Neuronal stem cell (in vitro differentiated cells): ENCODE data around the gene ADCY1.

ENCODE experiments used
- DNase-seq: peaks from one replicate; pipeline ENCODE4 v3.0.0-alpha.2; 2013; ENCODE audit warnings: low spot score
- H2AFZ ChIP-seq: one replicate; pipeline ENCODE4 v1.6.1; 2013; ENCODE audit warnings: mild to moderate bottlenecking, low read length, inconsistent platforms
- H2AK5ac ChIP-seq: 2 replicates; pipeline ENCODE4 v1.6.1; 2013; ENCODE audit warnings: low read depth, mild to moderate bottlenecking, inconsistent platforms, low read length, moderate library complexity, mixed read lengths
- H2BK120ac ChIP-seq: 2 replicates; pipeline ENCODE4 v1.6.1; 2013; ENCODE audit warnings: low read depth, mild to moderate bottlenecking, inconsistent platforms, low read length, moderate library complexity, mixed read lengths
- H2BK12ac ChIP-seq: one replicate; pipeline ENCODE4 v1.6.1; 2013; ENCODE audit warnings: low read length, inconsistent platforms
- H2BK15ac ChIP-seq: 2 replicates; pipeline ENCODE4 v1.6.1; 2013; ENCODE audit warnings: mild to moderate bottlenecking, low read length, inconsistent platforms, mixed read lengths
- H2BK5ac ChIP-seq: one replicate; pipeline ENCODE4 v1.6.1; 2013; ENCODE audit warnings: inconsistent platforms, mild to moderate bottlenecking, low read length, moderate library complexity
- H3K14ac ChIP-seq: one replicate; pipeline ENCODE4 v1.6.1; 2013; ENCODE audit warnings: low read length, inconsistent platforms
- H3K18ac ChIP-seq: 2 replicates; pipeline ENCODE4 v1.6.1; 2013; ENCODE audit warnings: low read length, inconsistent platforms
- H3K23ac ChIP-seq: 2 replicates; pipeline ENCODE4 v1.6.1; 2013; ENCODE audit warnings: low read depth, mild to moderate bottlenecking, mixed read lengths, low read length, inconsistent platforms; ENCODE audit not compliant: poor library complexity
- H3K27ac ChIP-seq: replicated peaks from 3 replicates; pipeline ENCODE4 v1.5.1; 2013; ENCODE audit warnings: low read length, inconsistent platforms
- H3K27me3 ChIP-seq, 3 experiments: 2 replicates each; pipeline ENCODE4 v1.6.1; 2013; ENCODE audit warnings: low read length in 3 of 3, mild to moderate bottlenecking in 2 of 3, inconsistent platforms in 1 of 3, low read depth in 1 of 3, mixed read lengths in 1 of 3, moderate library complexity in 1 of 3; ENCODE audit not compliant: control insufficient read depth in 3 of 3, insufficient read depth in 3 of 3
- H3K36me3 ChIP-seq, 2 donors: replicated peaks in 1 of 2; 2 replicates each; pipeline ENCODE4 v1.6.1; 2013; ENCODE audit warnings: low read length in 2 of 2; ENCODE audit not compliant: control insufficient read depth in 2 of 2, insufficient read depth in 2 of 2
- H3K4ac ChIP-seq: 2 replicates; pipeline ENCODE4 v1.6.1; 2013; ENCODE audit warnings: inconsistent platforms, mild to moderate bottlenecking, low read length, moderate library complexity
- H3K4me1 ChIP-seq, 2 donors: 1 replicate in 1 of 2; 2 replicates in 1 of 2; pipeline ENCODE4 v1.6.1; 2013; ENCODE audit warnings: low read length in 2 of 2, low read depth in 1 of 2; ENCODE audit not compliant: control insufficient read depth in 2 of 2, insufficient read depth in 1 of 2
- H3K4me2 ChIP-seq: one replicate; pipeline ENCODE4 v1.6.1; 2013; ENCODE audit warnings: mild to moderate bottlenecking, low read length, inconsistent platforms; ENCODE audit not compliant: insufficient read depth, poor library complexity, severe bottlenecking
- H3K4me3 ChIP-seq, 2 donors: 2 replicates each; pipeline ENCODE4 v1.5.1; 2013; ENCODE audit warnings: low read length in 2 of 2, mild to moderate bottlenecking in 2 of 2, inconsistent platforms in 1 of 2, moderate library complexity in 1 of 2
- H3K79me1 ChIP-seq: one replicate; pipeline ENCODE4 v1.6.1; 2013; ENCODE audit warnings: low read depth, mild to moderate bottlenecking, inconsistent platforms, low read length, moderate library complexity
- H3K9ac ChIP-seq: one replicate; pipeline ENCODE4 v1.6.1; 2013; ENCODE audit warnings: mild to moderate bottlenecking, low read depth, low read length, inconsistent platforms; ENCODE audit not compliant: poor library complexity
- H3K9me3 ChIP-seq, 2 donors: replicated peaks in 1 of 2; 2 replicates each; pipeline versions ENCODE3 to v1.6.1; 2013; ENCODE audit warnings: low read length in 2 of 2, mild to moderate bottlenecking in 2 of 2, inconsistent platforms in 1 of 2, low read depth in 1 of 2, mixed read lengths in 1 of 2, moderate library complexity in 1 of 2; ENCODE audit not compliant: control insufficient read depth in 2 of 2, insufficient read depth in 1 of 2
- H4K8ac ChIP-seq: one replicate; pipeline ENCODE4 v1.6.1; 2013; ENCODE audit warnings: low read depth, mild to moderate bottlenecking, inconsistent platforms, low read length, moderate library complexity
- H4K91ac ChIP-seq: one replicate; pipeline ENCODE4 v1.6.1; 2013; ENCODE audit warnings: low read length, low read depth, mild to moderate bottlenecking, inconsistent platforms; ENCODE audit not compliant: poor library complexity
- WGBS, 2 donors: extraction: QIAGEN DNeasy Blood & Tissue Kit; methylation state at CpG; one replicate each; pipeline ENCODE4 v1.1.7; 2013; ENCODE audit warnings: missing lambda C conversion rate in 2 of 2, mixed read lengths in 1 of 2; ENCODE audit not compliant: insufficient read length in 2 of 2, insufficient replicate concordance in 1 of 2; ENCODE audit errors: extremely low coverage in 2 of 2; 5-methylcytosine and 5-hydroxymethylcytosine counted together

ADCY1 gene

DNA sequence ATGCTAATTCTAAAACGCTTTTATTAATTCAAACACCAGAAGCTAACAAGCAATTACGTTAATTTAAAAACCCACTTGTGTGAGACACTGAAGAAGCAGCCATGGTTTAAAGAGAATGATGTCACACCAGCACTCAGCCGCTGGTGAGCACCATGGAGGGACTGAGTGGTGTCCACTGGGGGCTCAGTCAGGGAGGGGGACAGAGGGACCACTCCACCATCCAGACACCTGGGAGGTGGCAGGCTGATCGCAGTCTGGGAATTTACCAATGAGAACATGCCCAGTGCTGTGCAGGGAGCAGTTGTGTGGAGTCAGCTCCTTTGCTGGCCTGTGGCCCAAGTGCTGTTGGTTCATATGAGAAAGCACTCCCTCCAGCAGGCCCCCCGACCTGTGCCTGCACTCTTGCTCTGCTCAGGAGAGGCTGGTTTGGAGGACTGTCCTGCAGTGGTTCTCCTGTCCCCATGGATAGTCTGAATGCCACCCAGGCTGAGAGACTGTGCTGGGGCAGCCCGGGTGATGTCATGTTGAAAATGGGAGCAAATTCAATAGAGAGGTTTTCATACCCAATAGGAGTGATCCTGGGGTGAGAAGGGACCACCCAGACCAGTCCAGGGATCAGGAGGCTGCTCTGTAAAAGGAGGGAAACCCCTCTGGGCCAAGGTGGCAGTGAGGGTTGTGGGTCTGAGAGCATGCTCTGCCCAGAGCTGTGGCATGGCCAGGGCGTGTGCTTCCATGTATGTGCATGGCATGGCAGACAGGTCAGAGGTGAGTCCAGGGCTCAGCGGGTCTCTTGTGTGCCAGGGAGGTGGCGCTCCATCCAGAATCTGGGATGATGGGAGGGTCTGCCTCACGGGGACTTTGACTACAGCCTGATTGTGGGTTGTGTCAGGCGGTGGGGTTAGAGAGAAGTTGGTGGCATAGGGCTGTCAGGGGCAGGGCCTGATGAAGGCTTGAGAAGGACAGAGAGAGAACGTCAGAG, 12.7 kb downstream of the ADCY1 start:
- Histone ChIP-seq H3K27me3 (no peaks in the 10 kb centered on the region), H2AK5ac (no peak overlapping the region), H3K4ac (no peak overlapping the region), H4K91ac (no peak overlapping the region), H3K79me1 (no peaks in the 10 kb centered on the region), H3K18ac (no peak overlapping the region), H3K9me3 (no peaks in the 10 kb centered on the region), H3K9ac (no peak overlapping the region), H2AFZ (no peak overlapping the region), H3K23ac (no peak overlapping the region), H2BK120ac (no peak overlapping the region), H2BK5ac (no peak overlapping the region), H3K27ac (no peak overlapping the region), H3K4me1 (peaks cover 0 to 13% of the 10 kb centered on the region in 2 donors), H2BK15ac (no peak overlapping the region), H3K14ac (no peak overlapping the region), H2BK12ac (peak overlapping the region; percentile 68), H3K36me3 (no peaks in the 10 kb centered on the region), H4K8ac (no peak overlapping the region), H3K4me2 (no peak overlapping the region), H3K4me3 (no peak overlapping the region)
- no CpG with 5 or more reads among the region's 12 CpGs for WGBS, 2 donors
- DNase-seq: no peak

GRCh38 chr7:45588466-45588865, 14.3 kb downstream of the ADCY1 start:
- Histone ChIP-seq H3K4ac (no peak overlapping the region), H3K27me3 (no peaks in the 10 kb centered on the region), H3K9ac (no peak overlapping the region), H3K79me1 (peaks cover 3% of the 10 kb centered on the region), H2BK120ac (no peak overlapping the region), H3K23ac (no peak overlapping the region), H3K14ac (peak overlapping the region; percentile 65), H3K27ac (no peak overlapping the region), H2BK5ac (no peak overlapping the region), H2AFZ (no peak overlapping the region), H4K91ac (no peak overlapping the region), H3K18ac (no peak overlapping the region), H2AK5ac (no peak overlapping the region), H3K4me1 (peaks cover 0 to 2% of the 10 kb centered on the region in 2 donors), H2BK15ac (no peak overlapping the region), H3K36me3 (no peaks in the 10 kb centered on the region), H3K9me3 (no peaks in the 10 kb centered on the region), H2BK12ac (no peak overlapping the region), H3K4me2 (no peak overlapping the region), H3K4me3 (no peak overlapping the region), H4K8ac (no peak overlapping the region)
- no CpG with 5 or more reads among the region's 6 CpGs for WGBS, 2 donors
- no peak for DNase-seq

DNA sequence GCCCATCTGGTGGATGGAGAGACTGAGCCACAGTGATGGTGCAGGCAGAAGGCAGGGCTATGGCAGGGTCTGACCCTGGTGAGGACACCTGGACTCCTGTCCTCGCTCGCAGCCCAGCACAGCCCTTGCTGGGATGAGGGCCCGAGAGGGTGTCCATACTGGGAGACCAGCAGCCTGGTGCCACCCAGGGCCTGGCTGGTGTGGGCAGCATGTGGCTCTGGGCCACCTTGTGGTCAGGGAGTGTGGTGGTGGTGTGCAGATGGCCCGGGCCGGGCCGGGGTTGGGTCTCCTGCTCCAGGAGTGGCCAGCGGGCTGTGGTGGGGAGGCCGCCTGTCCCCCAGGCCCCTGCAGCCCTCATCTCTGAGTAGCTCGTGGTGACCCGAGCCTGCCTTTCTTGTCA, 14.9 kb downstream of the ADCY1 start:
- H3K4me1 ChIP-seq: peaks cover 0 to 2% of the 10 kb centered on the region in 2 donors
- H2BK5ac ChIP-seq: no peak overlapping the region
- H2AFZ ChIP-seq: no peak overlapping the region
- WGBS, 2 donors: no CpG with 5 or more reads among the region's 10 CpGs
- H3K4ac ChIP-seq: no peak overlapping the region
- H3K79me1 ChIP-seq: peaks cover 5% of the 10 kb centered on the region
- no peak overlapping the region for H4K91ac ChIP-seq
- H2BK15ac ChIP-seq: no peak overlapping the region
- peak overlapping the region; percentile 70 for H3K23ac ChIP-seq
- H2BK12ac ChIP-seq: no peak overlapping the region
- H3K36me3 ChIP-seq: peaks cover 0 to 2% of the 10 kb centered on the region in 2 donors
- H3K27ac ChIP-seq: no peak overlapping the region
- no peak for DNase-seq
- no peaks in the 10 kb centered on the region for H3K27me3 ChIP-seq
- H3K4me3 ChIP-seq: no peak overlapping the region
- H3K4me2 ChIP-seq: no peak overlapping the region
- no peak overlapping the region for H3K9ac ChIP-seq
- no peak overlapping the region for H4K8ac ChIP-seq
- peak overlapping the region; percentile 27 for H3K18ac ChIP-seq
- no peak overlapping the region for H2BK120ac ChIP-seq
- H3K9me3 ChIP-seq: peaks cover 0 to 2% of the 10 kb centered on the region in 2 donors
- H3K14ac ChIP-seq: peak overlapping the region; percentile 65
- H2AK5ac ChIP-seq: no peak overlapping the region

- peaks cover 5% of the 10 kb centered on the region for H3K79me1 ChIP-seq
- H2BK15ac ChIP-seq: no peak overlapping the region
- H3K36me3 ChIP-seq: peaks cover 0 to 2% of the 10 kb centered on the region in 2 donors
- no CpG with 5 or more reads among the region's 17 CpGs for WGBS, 2 donors
- H3K27me3 ChIP-seq: no peaks in the 10 kb centered on the region
- peaks cover 0 to 2% of the 10 kb centered on the region in 2 donors for H3K9me3 ChIP-seq
- H3K4me3 ChIP-seq: no peak overlapping the region
- no peak overlapping the region for H4K8ac ChIP-seq
- no peak overlapping the region for H3K4me2 ChIP-seq
- peaks cover 0 to 2% of the 10 kb centered on the region in 2 donors for H3K4me1 ChIP-seq
- peak overlapping the region; percentile 34 for H3K18ac ChIP-seq
- DNase-seq: no peak
- H2BK12ac ChIP-seq: no peak overlapping the region
- H2AK5ac ChIP-seq: no peak overlapping the region
- no peak overlapping the region for H3K14ac ChIP-seq
- H2BK120ac ChIP-seq: no peak overlapping the region
- no peak overlapping the region for H2BK5ac ChIP-seq
- no peak overlapping the region for H2AFZ ChIP-seq
- H4K91ac ChIP-seq: no peak overlapping the region
- no peak overlapping the region for H3K9ac ChIP-seq
- H3K4ac ChIP-seq: no peak overlapping the region
- H3K27ac ChIP-seq: no peak overlapping the region
- no peak overlapping the region for H3K23ac ChIP-seq
Observed at GRCh38 chr7:45589915-45590678, 15.9 kb downstream of the ADCY1 start.
